Islet precursor cell (in vitro differentiated cells): ENCODE data around the gene SLC25A45.

ENCODE experiments used
- DNase-seq: peaks from one replicate; pipeline ENCODE4 v3.0.0-alpha.2; 2018

SLC25A45 gene, protein sequence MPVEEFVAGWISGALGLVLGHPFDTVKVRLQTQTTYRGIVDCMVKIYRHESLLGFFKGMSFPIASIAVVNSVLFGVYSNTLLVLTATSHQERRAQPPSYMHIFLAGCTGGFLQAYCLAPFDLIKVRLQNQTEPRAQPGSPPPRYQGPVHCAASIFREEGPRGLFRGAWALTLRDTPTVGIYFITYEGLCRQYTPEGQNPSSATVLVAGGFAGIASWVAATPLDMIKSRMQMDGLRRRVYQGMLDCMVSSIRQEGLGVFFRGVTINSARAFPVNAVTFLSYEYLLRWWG

DNA sequence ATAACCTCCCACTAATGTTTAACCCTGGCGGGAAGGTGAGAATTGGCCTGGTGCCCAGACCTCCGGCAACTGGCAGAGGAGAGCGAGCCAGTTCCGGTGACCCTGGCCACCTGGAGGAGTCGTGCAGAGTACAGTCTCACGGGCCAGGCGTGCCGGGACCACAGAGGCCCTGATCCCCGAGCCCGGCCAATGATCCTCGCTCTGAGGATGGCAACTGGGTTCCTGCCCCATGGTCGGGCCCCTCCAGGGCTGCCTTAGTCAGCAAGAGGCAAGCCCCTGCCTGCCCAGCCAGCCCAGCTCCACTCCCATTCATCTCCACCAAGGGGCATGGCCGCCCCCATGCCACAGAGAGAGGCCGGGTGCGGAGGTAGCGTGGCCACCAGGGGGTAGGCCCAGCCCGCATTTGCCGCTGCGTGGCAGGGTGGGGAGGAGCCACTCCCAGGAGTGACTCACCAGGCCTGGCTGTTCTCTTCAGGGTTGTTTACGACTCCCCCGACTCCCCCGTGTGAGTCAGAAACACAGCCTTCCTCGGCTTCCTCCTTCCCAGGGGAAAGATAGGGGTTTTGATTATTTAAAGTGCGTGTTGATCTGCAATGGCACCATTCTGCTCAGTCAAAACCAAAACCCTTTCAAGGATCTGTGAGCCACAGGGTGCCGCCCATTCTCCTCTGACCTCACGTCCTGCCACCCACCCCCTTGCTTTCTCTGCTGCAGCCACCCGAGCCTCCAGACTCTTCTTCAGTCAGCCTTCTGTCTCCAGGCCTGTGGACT is at the start of gene SLC25A45:
SLC25A45 (minus strand) TSS at position 614 of the 771 bp plus-strand sequence. CDS start 695 bp downstream, outside the sequence.
- DNase-seq, result peak; percentile 99

DNA sequence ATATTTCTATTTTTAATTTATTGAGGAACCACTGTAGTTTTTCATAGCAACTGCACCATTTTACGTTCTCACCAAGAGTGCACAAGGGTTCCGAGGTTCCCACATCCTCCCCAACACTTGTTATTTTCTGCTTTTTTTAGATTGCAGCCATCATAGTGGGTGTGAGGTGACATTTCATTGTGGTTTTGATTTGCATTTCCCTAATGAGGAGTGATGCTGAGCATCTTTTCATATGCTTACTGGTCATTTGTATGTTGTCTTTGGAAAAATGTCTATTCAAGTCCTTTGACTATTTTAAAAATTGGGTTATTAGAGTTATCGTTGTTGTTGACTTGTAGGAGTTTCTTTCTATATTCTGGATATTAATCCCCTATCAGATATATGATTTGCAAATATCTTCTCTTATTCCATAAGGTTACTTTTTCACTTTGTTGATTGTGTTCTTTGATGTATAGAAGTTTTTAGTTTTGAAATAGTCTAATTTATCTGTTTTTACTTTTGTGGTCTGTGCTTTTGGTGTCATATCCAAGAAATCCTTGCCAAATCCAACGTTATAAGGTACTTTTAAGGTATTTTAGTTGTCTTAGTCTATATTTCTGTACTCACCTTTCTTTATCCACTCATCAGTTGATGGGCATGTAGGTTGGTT is 49.1 kb upstream of the SLC25A45 start:
- DNase-seq, result no peak

DNA sequence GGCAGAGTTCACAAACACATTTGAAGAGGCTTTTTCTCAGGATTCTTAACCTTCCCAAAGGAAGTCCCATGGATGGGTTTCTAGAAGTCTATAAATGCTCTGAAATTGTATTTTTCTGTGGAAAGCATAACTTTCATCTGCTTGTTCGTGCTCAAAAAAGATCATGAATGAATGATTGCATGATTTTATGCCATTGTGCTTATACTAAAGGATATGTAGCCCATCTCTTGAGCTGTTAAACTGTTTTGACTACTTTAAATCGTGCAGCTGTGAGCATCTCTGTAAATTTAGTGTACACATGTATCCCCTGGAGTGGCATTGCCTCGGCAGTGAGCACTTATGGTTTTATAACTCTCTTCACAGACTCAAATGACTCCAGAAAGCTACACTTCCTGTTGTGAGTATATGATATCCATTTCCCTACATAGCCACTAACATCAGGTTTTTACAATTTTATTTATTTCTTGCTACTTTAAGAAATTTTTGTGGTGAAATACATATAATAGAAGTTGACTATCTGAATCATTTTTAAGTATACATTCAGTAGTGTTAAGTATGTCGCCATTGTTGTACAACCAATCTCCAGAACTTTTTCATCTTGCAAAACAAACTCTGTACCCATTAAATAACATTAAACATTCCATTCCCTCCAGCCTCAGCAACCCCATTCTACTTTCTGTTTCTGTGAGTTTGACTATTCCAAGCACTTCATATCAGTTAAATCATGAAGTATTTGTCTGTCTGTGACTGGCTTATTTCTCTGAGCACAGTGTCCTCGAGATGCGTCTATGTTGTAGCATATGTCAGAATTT is 48.2 kb upstream of the SLC25A45 start:
- DNase-seq, result no peak

DNA sequence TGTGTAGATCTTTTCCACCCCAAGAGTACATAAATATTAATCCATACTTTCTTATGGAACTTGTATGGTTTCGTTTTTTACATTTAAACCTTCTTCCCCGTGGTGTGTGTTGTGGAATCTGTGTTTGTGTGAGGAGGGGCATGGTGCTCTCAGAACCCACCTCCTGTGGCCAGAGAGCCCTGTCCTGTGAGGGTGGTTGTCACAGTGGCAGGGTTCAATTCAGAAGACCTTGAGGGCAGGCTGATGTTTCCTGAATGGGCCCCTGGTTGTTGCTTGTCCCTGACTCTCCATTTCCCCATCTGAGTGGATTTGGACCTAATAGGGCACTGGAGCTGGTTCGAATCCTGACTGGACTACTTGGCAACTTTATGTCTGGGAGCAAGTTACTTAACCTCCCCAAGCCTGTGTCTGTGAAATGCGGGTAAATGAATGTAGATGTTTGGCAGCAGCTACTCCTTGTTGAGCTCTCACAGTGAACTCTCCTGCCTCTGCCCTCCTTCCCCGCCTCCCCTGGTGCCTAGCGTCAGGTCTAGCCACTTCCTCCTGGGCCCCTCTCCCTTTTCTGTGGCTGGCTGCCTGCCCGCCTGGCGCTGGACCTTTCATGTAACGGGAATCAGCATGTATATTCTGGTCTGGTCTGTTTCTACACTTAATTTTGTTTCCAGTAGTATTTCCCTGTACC is 47.4 kb upstream of the SLC25A45 start:
- DNase-seq, result peak; percentile 79

DNA sequence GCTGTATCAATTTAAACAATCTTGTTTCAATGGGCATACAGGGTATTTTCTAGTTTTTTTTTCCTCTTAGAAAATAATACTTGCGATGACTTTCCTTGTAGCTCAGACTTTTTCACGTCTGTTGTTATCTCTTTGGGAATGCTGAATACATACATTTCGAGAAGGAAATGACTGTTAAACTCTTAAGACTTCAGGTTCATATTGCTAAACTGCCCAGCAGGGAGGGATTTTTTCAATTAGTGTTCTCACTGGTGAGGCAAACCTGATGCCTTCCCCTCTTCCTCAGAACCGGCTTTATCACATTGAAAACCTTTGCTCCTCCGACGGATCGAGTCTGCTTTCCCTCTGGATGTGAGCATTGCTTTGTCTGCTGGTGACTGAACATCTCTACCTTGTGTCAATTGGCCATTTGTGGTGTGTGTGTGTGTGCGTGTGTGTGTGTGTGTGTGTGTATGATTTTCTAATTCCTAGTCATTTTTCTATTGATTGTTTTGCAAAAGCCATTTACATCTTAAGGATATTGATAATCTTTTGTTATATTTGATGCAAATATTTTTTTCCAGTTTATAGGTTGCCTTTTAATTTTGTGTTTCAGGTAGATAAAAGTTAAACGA is 46.7 kb upstream of the SLC25A45 start:
- DNase-seq, result no peak

DNA sequence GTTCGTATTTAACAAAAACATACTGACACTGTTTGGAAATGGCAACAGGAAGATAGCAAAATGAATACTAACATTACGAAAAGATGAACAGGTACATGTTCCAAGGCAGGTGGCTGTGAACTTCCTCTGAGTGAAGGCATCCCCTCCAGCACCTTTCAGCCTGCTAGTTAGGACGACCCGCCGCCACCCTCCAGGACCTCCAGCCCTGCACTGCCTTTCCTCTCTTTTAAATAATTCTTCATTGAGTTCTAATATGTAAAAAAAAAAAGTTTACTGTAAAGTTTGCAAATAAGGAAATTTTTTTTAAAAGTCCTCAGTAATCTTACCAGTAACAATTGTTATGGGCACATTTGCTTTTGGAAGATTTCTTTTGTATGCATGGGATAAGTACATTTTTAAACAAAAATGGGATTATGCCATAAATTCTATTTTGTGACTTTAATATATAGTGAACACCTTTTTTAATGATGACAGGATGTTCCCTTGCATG is 46.2 kb upstream of the SLC25A45 start:
- no peak for DNase-seq

DNA sequence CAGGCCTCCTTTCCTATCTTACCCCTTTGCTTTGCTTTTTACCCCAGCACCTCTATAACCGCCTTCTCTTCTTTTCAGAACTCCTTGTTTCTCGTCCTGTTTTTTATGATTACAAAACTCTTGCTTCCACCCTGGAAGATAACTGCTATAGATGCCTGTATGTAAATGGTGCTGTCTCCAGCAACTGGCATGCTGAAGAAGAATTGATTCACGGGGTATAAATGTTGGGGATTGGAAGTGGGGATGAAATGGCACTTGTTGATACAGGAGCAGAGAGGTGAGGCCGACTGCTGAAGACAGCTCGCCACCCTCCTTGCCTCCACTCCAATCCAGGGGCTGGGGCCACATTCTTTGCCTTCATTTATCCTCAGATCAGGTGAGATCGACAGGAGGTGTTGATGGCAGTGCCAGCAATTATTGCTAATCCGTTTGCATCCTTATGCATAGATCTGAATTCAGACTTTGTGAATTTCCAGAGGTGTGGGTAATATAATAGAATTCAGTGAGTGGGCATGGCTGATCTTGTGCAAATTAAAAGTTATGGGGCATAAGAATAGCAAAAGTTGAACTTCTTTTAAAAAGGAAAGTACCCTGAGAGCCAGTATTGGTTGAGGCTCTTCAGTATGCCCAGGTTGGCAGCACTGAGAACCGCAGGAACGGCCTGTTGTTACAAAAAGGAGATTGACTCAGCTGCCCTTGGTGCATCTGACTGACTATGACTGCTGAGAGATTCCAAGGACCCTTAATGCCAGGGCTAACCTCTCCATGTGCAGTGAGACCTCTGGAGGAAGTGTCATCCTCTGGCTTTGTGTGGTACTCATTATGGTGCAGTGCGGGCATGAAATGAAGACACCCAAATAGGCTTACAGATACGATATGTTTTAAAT is 45.5 kb upstream of the SLC25A45 start:
- DNase-seq, result peak; percentile 70

DNA sequence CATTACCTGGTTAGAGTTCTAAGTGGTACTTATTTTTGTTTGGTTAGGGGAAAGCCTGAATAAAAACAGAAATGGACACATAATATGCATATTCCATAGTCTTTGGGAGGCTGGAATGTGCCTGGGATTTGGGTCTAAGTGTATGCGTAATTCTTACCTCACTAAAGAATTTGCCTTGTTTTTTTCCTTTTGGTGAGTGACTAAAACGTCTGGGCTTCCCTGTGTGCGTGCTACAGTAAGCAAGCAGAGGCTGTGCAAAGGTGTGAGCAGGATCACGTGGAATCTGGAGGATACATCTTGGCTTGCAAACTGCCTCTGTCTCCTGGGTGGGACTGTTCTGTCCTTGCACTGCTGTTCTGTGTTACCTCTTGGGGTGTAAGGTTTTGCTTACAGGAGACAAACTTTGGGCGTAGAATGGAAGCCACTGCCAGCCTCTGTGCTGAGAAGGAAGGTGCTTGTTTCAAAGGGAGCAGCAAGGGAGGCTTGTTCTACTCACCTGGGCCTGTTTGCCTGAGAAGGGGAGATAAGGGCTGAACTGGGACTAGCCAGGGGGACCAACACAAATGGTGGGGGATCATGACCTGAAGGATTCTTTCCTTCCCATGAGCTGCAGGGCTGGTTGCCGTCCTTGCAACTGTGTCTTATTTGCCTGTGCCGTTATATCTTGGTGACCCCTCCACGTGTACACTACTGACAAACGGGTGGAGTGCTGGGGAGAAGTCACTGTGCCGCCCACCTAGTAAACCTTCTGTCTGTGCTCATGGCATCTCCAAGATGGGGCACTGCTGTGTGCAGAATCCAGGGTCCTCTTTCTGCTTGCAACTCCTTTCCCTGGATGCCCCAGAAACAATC is 44.6 kb upstream of the SLC25A45 start:
- peak; percentile 78 for DNase-seq

DNA sequence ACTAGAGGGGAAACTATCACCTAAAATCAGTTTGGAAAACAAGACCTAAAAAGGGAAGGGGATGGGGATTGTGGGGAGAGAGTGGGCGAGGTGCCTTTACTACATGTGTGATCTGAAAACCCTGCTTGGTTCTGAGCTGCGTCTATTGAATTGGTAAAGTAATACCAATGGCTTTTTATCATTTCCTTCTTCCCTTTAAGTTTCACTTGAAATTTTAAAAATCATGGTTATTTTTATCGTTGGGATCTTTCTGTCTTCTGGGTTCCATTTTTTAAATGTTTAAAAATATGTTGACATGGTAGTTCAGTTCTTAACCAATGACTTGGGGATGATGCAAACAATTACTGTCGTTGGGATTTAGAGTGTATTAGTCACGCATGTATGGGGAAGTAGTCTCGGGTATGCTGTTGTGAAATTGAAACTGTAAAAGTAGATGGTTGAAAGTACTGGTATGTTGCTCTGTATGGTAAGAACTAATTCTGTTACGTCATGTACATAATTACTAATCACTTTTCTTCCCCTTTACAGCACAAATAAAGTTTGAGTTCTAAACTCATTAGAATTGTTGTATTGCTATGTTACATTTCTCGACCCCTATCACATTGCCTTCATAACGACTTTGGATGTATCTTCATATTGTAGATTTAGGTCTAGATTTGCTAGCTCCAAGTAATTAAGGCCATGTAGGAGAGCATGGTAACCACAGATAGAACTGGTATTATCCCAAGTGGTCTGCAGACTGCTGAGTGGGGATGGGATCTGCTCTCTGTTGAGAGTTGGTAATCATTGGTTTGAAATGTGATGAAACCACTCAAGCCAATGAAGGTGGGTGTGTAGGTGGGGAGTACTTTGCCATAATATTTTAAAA is 43.8 kb upstream of the SLC25A45 start:
- peak; percentile 15 for DNase-seq

DNA sequence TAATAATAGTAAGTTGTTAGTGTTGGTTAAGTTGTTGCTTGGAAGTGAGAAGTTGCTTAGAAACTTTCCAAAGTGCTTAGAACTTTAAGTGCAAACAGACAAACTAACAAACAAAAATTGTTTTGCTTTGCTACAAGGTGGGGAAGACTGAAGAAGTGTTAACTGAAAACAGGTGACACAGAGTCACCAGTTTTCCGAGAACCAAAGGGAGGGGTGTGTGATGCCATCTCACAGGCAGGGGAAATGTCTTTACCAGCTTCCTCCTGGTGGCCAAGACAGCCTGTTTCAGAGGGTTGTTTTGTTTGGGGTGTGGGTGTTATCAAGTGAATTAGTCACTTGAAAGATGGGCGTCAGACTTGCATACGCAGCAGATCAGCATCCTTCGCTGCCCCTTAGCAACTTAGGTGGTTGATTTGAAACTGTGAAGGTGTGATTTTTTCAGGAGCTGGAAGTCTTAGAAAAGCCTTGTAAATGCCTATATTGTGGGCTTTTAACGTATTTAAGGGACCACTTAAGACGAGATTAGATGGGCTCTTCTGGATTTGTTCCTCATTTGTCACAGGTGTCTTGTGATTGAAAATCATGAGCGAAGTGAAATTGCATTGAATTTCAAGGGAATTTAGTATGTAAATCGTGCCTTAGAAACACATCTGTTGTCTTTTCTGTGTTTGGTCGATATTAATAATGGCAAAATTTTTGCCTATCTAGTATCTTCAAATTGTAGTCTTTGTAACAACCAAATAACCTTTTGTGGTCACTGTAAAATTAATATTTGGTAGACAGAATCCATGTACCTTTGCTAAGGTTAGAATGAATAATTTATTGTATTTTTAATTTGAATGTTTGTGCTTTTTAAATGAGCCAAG is 42.9 kb upstream of the SLC25A45 start:
- peak; percentile 64 for DNase-seq

DNA sequence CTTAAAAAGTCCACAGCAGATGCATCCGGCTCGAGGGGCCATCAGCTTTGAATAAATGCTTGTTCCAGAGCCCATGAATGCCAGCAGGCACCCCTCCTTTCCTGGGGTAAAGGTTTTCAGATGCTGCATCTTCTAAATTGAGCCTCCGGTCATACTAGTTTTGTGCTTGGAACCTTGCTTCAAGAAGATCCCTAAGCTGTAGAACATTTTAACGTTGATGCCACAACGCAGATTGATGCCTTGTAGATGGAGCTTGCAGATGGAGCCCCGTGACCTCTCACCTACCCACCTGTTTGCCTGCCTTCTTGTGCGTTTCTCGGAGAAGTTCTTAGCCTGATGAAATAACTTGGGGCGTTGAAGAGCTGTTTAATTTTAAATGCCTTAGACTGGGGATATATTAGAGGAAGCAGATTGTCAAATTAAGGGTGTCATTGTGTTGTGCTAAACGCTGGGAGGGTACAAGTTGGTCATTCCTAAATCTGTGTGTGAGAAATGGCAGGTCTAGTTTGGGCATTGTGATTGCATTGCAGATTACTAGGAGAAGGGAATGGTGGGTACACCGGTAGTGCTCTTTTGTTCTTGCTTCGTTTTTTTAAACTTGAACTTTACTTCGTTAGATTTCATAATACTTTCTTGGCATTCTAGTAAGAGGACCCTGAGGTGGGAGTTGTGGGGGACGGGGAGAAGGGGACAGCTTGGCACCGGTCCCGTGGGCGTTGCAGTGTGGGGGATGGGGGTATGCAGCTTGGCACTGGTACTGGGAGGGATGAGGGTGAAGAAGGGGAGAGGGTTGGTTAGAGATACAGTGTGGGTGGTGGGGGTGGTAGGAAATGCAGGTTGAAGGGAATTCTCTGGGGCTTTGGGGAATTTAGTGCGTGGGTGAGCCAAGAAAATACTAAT is 42.0 kb upstream of the SLC25A45 start:
- peak; percentile 46 for DNase-seq

DNA sequence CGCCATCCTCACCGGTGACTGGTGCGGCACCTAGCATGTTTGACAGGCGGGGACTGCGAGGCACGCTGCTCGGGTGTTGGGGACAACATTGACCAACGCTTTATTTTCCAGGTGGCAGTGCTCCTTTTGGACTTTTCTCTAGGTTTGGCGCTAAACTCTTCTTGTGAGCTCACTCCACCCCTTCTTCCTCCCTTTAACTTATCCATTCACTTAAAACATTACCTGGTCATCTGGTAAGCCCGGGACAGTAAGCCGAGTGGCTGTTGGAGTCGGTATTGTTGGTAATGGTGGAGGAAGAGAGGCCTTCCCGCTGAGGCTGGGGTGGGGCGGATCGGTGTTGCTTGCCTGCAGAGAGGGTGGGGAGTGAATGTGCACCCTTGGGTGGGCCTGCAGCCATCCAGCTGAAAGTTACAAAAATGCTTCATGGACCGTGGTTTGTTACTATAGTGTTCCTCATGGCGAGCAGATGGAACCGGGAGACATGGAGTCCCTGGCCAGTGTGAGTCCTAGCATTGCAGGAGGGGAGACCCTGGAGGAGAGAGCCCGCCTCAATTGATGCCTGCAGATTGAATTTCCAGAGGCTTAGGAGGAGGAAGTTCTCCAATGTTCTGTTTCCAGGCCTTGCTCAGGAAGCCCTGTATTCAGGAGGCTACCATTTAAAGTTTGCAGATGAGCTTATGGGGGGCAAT is 41.2 kb upstream of the SLC25A45 start:
- DNase-seq, result peak; percentile 44

DNA sequence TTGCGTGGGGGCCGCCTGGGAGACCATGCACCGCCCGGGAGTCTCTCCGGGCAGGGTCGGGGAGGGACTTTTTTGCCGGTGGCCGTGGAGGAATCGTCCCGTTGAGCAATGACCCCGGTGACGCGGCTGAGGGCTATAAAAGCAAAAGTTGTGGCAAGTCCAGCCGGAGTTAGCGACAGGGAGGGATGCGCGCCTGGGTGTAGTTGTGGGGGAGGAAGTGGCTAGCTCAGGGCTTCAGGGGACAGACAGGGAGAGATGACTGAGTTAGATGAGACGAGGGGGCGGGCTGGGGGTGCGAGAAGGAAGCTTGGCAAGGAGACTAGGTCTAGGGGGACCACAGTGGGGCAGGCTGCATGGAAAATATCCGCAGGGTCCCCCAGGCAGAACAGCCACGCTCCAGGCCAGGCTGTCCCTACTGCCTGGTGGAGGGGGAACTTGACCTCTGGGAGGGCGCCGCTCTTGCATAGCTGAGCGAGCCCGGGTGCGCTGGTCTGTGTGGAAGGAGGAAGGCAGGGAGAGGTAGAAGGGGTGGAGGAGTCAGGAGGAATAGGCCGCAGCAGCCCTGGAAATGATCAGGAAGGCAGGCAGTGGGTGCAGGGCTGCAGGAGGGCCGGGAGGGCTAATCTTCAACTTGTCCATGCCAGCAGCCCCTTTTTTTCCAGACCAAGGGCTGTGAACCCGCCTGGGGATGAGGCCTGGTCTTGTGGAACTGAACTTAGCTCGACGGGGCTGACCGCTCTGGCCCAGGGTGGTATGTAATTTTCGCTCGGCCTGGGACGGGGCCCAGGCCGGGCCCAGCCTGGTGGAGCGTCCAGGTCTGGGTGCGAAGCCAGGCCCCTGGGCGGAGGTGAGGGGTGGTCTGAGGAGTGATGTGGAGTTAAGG is 40.4 kb upstream of the SLC25A45 start, which contains the start of gene NEAT1:
NEAT1 (plus strand) TSS at position 166 of the 883 bp plus-strand sequence.
- peak; percentile 97 for DNase-seq

DNA sequence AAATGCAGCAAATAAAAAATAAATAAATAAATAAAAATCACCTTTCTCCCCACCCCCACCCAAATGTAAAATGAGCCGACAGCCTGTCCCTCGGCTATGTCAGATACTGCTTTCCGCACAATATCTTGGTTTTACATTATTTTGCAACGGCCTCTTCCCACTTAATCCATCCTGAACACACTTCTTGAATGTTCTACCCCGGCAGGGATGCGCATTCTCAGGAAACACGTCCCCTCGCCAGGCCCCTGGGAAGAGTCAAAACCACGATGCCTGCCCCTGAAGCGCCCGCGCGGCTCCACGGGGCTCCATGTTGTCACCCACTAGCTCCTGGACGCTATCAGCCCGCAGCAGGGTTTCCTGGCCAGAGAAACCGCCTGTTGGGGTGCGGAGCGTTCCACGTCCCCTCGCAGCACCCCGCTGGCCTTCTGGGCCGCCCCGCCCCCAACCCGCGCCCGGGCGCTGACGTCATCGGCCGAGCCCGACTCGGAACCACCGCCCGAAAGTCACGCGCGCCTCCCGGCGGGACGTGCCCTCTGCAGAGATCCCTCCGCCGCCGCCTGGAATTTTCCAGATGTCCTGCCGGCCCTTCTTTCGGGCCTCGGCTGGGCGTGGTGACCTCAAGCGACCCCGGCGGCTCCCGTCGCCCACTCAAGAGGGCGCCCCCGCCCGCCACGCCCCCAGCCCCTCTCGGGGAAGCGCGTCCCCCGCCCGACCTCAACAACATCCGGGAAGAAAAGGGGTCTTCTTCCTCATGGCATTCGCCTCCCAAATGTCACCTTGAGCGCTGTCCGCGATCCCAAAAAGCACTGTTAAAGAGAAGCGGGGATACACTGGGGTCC is 39.6 kb upstream of the SLC25A45 start:
- DNase-seq, result peak; percentile 97
